Osteocyte (in vitro differentiated cells): ENCODE measurements around the gene HIF3A. TPM values are rescaled to one million over a fixed set of nuclear protein-coding genes. Genes with fewer than 3 reads are reported as not detected.

Source experiments
- DNase-seq: peaks from one replicate; pipeline ENCODE4 v3.0.0; 2021; ENCODE audit warnings: mixed read lengths; ENCODE audit not compliant: unreplicated experiment; ENCODE audit errors: extremely low spot score
- H3K27ac Mint-ChIP-seq: one replicate; pipeline ENCODE4 v1.8.0; 2021; ENCODE audit warnings: mild to moderate bottlenecking, mixed read lengths; ENCODE audit not compliant: unreplicated experiment
- H3K27me3 Mint-ChIP-seq: one replicate; pipeline ENCODE4 v1.8.0; 2021; ENCODE audit warnings: mixed read lengths; ENCODE audit not compliant: unreplicated experiment
- H3K36me3 Mint-ChIP-seq: one replicate; pipeline ENCODE4 v1.8.0; 2021; ENCODE audit warnings: mixed read lengths; ENCODE audit not compliant: unreplicated experiment
- H3K4me1 Mint-ChIP-seq: one replicate; pipeline ENCODE4 v1.8.0; 2021; ENCODE audit warnings: mixed read lengths; ENCODE audit not compliant: unreplicated experiment
- H3K4me3 Mint-ChIP-seq: one replicate; pipeline ENCODE4 v1.8.0; 2021; ENCODE audit warnings: mild to moderate bottlenecking, moderate library complexity, mixed read lengths; ENCODE audit not compliant: unreplicated experiment
- H3K9me3 Mint-ChIP-seq: one replicate; pipeline ENCODE4 v1.8.0; 2021; ENCODE audit warnings: mixed read lengths; ENCODE audit not compliant: unreplicated experiment
- total RNA-seq: library from RNA; stranded (reverse); gene quantifications from 2 replicates; pipeline ENCODE4 v1.2.1, GENCODE V29; 2021
- TF ChIP-seq, protein P1 (sequence below): fragments of 200-600 bp; sonication (generic); IDR thresholded peaks from 2 replicates; pipeline ENCODE4 v1.5.0; 2021; ENCODE audit warnings: antibody characterized with exemption, mild to moderate bottlenecking, moderate library complexity

Gene HIF3A
- total RNA-seq, 1 donor from 2014 or later, result 101 TPM

DNA sequence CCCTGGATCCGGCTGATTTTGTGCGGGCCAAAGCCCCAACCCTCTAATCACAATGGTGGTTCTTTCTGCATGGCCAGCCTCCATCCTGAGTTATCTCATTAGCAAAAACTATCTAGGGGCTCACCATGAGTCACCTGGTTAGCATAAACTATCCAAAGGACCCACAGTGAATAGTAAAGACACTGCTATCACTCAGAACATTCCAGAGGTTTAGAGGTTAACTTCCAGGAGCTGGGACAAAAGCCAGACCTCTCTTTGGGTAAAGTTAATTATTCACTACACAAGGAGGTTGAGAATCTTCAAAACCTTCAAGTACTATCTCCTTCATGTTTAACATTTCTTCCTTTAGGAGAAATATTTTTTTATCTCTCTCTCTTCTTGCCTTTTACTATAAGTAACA, 31.2 kb downstream of the HIF3A start:
- Mint-ChIP-seq H3K4me1 (peaks cover 1% of the 10 kb centered on the region), H3K27ac (no peak overlapping the region), H3K27me3 (no peaks in the 10 kb centered on the region), H3K9me3 (peaks cover 17% of the 10 kb centered on the region), H3K36me3 (peaks cover 68% of the 10 kb centered on the region), H3K4me3 (no peak overlapping the region)
- TF ChIP-seq, protein P1, sequence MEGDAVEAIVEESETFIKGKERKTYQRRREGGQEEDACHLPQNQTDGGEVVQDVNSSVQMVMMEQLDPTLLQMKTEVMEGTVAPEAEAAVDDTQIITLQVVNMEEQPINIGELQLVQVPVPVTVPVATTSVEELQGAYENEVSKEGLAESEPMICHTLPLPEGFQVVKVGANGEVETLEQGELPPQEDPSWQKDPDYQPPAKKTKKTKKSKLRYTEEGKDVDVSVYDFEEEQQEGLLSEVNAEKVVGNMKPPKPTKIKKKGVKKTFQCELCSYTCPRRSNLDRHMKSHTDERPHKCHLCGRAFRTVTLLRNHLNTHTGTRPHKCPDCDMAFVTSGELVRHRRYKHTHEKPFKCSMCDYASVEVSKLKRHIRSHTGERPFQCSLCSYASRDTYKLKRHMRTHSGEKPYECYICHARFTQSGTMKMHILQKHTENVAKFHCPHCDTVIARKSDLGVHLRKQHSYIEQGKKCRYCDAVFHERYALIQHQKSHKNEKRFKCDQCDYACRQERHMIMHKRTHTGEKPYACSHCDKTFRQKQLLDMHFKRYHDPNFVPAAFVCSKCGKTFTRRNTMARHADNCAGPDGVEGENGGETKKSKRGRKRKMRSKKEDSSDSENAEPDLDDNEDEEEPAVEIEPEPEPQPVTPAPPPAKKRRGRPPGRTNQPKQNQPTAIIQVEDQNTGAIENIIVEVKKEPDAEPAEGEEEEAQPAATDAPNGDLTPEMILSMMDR, result no peak
- DNase-seq, result no peak

DNA sequence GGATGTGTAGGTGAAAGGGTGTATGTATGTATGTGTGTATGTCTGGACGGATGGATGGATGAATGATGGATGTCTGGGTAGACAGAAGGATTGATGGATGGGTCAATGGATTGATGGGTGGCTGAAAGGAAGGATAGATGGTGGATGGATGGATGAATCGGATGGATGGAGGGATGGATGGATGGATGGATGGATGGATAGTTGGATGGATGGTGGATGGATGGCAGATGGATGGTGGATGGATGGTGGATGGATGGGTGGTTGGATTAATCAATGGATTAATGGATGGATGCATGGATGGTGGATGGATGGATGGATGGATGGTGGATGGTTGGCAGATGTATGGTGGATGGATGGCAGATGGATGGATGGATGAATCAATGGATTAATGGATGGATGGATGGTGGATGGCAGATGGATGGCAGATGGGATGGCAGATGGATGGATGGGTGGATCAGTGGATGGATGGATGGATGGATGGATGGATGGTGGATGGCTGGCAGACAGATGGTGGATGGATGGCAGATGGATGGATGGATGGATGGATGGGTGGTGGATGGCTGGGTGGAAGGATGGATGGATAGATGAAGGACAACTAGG, 33.6 kb downstream of the HIF3A start:
- peaks cover 15% of the 10 kb centered on the region for H3K9me3 Mint-ChIP-seq
- no peak for DNase-seq
- H3K4me1 Mint-ChIP-seq, result peaks cover 1% of the 10 kb centered on the region
- H3K36me3 Mint-ChIP-seq, result peaks cover 57% of the 10 kb centered on the region
- TF ChIP-seq, protein P1, result no peak
- no peak overlapping the region for H3K27ac Mint-ChIP-seq
- H3K27me3 Mint-ChIP-seq, result no peaks in the 10 kb centered on the region
- no peak overlapping the region for H3K4me3 Mint-ChIP-seq

DNA sequence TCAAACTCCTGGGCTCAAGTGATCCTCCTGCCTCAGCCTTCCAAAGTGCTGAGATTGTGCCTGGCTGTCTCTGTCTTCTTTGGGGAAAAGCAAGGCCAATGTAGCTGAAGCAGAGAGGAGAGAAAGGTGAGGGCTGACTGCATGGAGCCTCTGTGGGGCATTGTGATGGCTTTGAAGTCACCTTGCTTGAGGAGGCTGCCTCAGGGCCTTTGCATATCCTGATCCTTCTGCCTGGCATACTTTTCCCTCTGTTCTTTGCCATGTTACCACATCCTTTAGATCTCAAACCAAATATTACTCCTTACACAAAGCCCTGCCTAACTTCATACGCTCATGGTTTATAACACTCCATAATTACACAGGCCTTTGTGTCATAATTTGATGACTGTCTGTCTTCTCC, 40.6 kb downstream of the HIF3A start:
- Mint-ChIP-seq H3K4me3 (no peak overlapping the region), H3K36me3 (peaks cover 41% of the 10 kb centered on the region), H3K27me3 (no peaks in the 10 kb centered on the region), H3K27ac (no peak overlapping the region), H3K9me3 (no peaks in the 10 kb centered on the region), H3K4me1 (no peaks in the 10 kb centered on the region)
- DNase-seq, result no peak
- TF ChIP-seq, protein P1, result no peak

DNA sequence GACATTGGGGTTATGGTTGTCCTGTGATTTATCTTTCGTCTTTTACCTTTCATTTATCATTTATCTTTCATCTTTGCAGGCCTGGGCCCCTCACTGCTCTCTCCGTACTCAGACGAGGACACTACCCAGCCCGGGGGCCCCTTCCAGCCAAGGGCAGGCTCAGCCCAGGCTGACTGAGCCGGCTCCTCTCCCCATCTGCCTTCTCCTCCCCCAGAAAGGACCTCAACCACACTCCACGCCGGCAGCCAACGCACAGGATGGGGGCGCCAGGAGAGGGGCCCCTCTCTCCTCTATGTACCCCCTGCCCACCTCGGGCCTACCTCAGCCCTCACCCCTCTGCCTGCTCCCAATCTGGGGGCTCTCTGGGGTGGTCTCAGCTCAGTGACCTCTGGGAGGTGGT, 42.6 kb downstream of the HIF3A start:
- no peak overlapping the region for H3K27ac Mint-ChIP-seq
- H3K36me3 Mint-ChIP-seq, result peaks cover 38% of the 10 kb centered on the region
- H3K27me3 Mint-ChIP-seq, result no peaks in the 10 kb centered on the region
- peaks cover 2% of the 10 kb centered on the region for H3K4me1 Mint-ChIP-seq
- no peak overlapping the region for H3K4me3 Mint-ChIP-seq
- TF ChIP-seq, protein P1, result no peak
- no peaks in the 10 kb centered on the region for H3K9me3 Mint-ChIP-seq
- DNase-seq, result no peak

DNA sequence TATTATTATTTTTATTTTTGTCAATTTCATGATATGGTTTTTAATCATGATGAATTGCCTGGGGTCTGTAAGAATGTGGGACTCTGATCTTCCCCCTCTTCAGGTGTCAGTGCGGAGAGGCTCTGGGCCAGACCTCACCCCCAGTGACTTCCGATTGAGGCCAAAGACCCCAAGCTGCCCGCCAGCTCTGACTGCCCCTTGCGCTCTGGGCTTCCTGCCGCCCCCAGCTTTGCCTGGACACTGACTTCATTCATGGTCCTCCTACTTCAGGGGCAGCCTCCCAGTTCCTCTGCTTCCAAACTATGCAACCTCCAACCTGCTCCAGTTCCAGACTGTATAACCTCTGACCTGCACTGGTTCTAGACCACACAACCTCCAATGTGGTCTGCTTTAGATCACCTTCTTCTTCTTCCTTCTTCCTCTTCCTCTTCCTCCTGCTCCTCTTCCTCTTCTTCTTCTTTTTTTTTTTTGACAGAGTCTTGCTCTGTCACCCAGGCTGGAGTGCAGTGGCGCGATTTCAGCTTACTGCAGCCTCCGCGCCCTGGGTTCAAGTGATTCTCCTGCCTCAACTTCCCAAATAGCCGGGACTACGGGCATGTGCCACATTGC, 43.3 kb downstream of the HIF3A start:
- Mint-ChIP-seq H3K9me3 (no peaks in the 10 kb centered on the region), H3K36me3 (peaks cover 38% of the 10 kb centered on the region)
- TF ChIP-seq, protein P1, result no peak

More for the DNA sequence above, 43.3 kb downstream of the HIF3A start:
- H3K4me3 Mint-ChIP-seq, result no peak overlapping the region
- no peak overlapping the region for H3K27ac Mint-ChIP-seq
- DNase-seq, result no peak
- H3K27me3 Mint-ChIP-seq, result no peaks in the 10 kb centered on the region
- peaks cover 2% of the 10 kb centered on the region for H3K4me1 Mint-ChIP-seq
